D341Med (cell line): ENCODE data around the gene DECR2.

ENCODE experiments used
- DNase-seq: peaks from one replicate; pipeline ENCODE4 v3.0.0; 2012; ENCODE audit warnings: low spot score

DECR2 gene

GRCh38 chr16:444027-444426 lies 42.3 kb downstream of the DECR2 start:
- DNase-seq, result no peak

- DNase-seq, result no peak
Measured at GRCh38 chr16:445566-445965, 43.9 kb downstream of the DECR2 start.

- no peak for DNase-seq
Measured at GRCh38 chr16:450385-450784, 48.7 kb downstream of the DECR2 start.

GRCh38 chr16:450785-451512 lies 49.3 kb downstream of the DECR2 start:
- no peak for DNase-seq

GRCh38 chr16:454397-454940 lies 52.8 kb downstream of the DECR2 start:
- no peak for DNase-seq

GRCh38 chr16:455453-455852 lies 53.8 kb downstream of the DECR2 start:
- no peak for DNase-seq

- DNase-seq, result no peak
Measured at GRCh38 chr16:456891-457483, 55.3 kb downstream of the DECR2 start.

GRCh38 chr16:457732-458400 lies 56.2 kb downstream of the DECR2 start:
- no peak for DNase-seq

GRCh38 chr16:459761-460160 lies 58.1 kb downstream of the DECR2 start:
- no peak for DNase-seq

- no peak for DNase-seq
Measured at GRCh38 chr16:460787-461186, 59.1 kb downstream of the DECR2 start.
